PC-3 (cell line): ENCODE data around the gene TNKS2. TPM values are rescaled to one million over a fixed set of nuclear protein-coding genes. Genes with fewer than 3 reads are reported as not detected.
A peak's percentile ranks its signal among the peaks of the same experiment; 100 is the strongest.

Experiments
- ATAC-seq: fragments of 200-7000 bp; cut with Tn5 transposase; 2 replicates; pipeline ENCODE4 v1.9.1; 2020; ENCODE audit warnings: mild to moderate bottlenecking, moderate library complexity
- BruUV-seq: library from RNA; stranded (reverse); fragments of 400-500 nt; replicated peaks from 2 replicates; lab custom pipeline; 2021; lab: Mats Ljungman, UMichigan
- CTCF ChIA-PET: fragments of 300-600 bp; sonication (Branson Sonifier 250); formaldehyde crosslinking; loops from one replicate; lab custom pipeline; 2022; ENCODE audit warnings: antibody characterized with exemption; lab: Charles Lee
- POLR2A ChIA-PET: fragments of 300-600 bp; sonication (Branson Sonifier 250); formaldehyde crosslinking; loops from one replicate; lab custom pipeline; 2022; ENCODE audit warnings: antibody characterized with exemption; ENCODE audit not compliant: unreplicated experiment; lab: Charles Lee
- DNase-seq: peaks from one replicate; pipeline ENCODE4 v3.0.0-alpha.2; 2015
- H2AFZ ChIP-seq: fragments of 300-600 bp; sonication (generic); 2 replicates; pipeline ENCODE4 v1.6.0; 2016; ENCODE audit warnings: antibody characterized with exemption, low read length
- H3F3A ChIP-seq: fragments of 300-600 bp; sonication (generic); one replicate; pipeline ENCODE4 v1.6.0; 2017; ENCODE audit warnings: antibody characterized with exemption, low read length, control low read depth, mild to moderate bottlenecking; ENCODE audit not compliant: unreplicated experiment
- H3K27ac ChIP-seq: fragments of 300-600 bp; sonication (generic); 2 replicates; pipeline ENCODE4 v1.5.1; 2016; ENCODE audit warnings: mild to moderate bottlenecking, low read length
- H3K27me3 ChIP-seq: fragments of 300-600 bp; sonication (generic); 2 replicates; pipeline ENCODE4 v1.6.1; 2016; ENCODE audit warnings: low read length, mixed read lengths
- H3K36me3 ChIP-seq: fragments of 300-600 bp; sonication (generic); 2 replicates; pipeline ENCODE4 v1.6.1; 2016; ENCODE audit warnings: low read depth, mixed run types, low read length, mixed read lengths
- H3K4me1 ChIP-seq: fragments of 300-600 bp; sonication (generic); 2 replicates; pipeline ENCODE4 v1.5.1; 2016; ENCODE audit warnings: low read length; ENCODE audit not compliant: insufficient read depth
- H3K4me2 ChIP-seq: fragments of 300-600 bp; sonication (generic); 2 replicates; pipeline ENCODE4 v1.6.0; 2016; ENCODE audit warnings: low read length
- H3K4me3 ChIP-seq: fragments of 300-600 bp; sonication (generic); 2 replicates; pipeline ENCODE4 v1.5.1; 2016; ENCODE audit warnings: mild to moderate bottlenecking, low read length, mixed read lengths
- H3K79me2 ChIP-seq: fragments of 300-600 bp; sonication (generic); 2 replicates; pipeline ENCODE4 v1.6.1; 2017; ENCODE audit warnings: low read length, mixed read lengths
- H3K9ac ChIP-seq: fragments of 300-600 bp; sonication (generic); 2 replicates; pipeline ENCODE4 v1.6.0; 2016; ENCODE audit warnings: mild to moderate bottlenecking, low read length
- H3K9me2 ChIP-seq: fragments of 300-600 bp; sonication (generic); replicated peaks from 2 replicates; pipeline ENCODE4 v1.6.1; 2016; ENCODE audit warnings: mixed run types, low read length, mixed read lengths
- H3K9me3 ChIP-seq: fragments of 300-600 bp; sonication (generic); 2 replicates; pipeline ENCODE4 v1.6.1; 2016; ENCODE audit warnings: low read length, mixed read lengths
- H4K20me1 ChIP-seq: fragments of 300-600 bp; sonication (generic); 2 replicates; pipeline ENCODE4 v1.6.1; 2016; ENCODE audit warnings: low read length, mixed read lengths
- CTCF ChIP-seq: fragments of 300-600 bp; sonication (generic); conservative IDR thresholded peaks from 2 replicates; pipeline ENCODE4 v1.5.1; 2017; ENCODE audit warnings: antibody characterized with exemption, low read depth, mild to moderate bottlenecking, low read length
- EZH2 ChIP-seq: fragments of 300-600 bp; sonication (generic); IDR thresholded peaks from one replicate; pipeline ENCODE4 v1.6.1; 2017; ENCODE audit warnings: antibody characterized with exemption, mild to moderate bottlenecking, low read length; ENCODE audit not compliant: unreplicated experiment
- EZH2phosphoT487 ChIP-seq: fragments of 300-600 bp; sonication (generic); IDR thresholded peaks from 2 replicates; pipeline ENCODE4 v1.6.1; 2018; ENCODE audit warnings: mild to moderate bottlenecking, antibody characterized with exemption, low read length, borderline replicate concordance
- intact Hi-C: fragments of 100-400 bp; cut with micrococcal nuclease; formaldehyde crosslinking; loops from 2 replicates; pipeline ENCODE4 v1.9.0; 2023
- total RNA-seq: library from RNA; depleted of rRNA; stranded (reverse); fragments of >200 nt; gene quantifications from 2 replicates; pipeline ENCODE4 v1.2.3, GENCODE V29; 2014

Gene TNKS2
- total RNA-seq, 1 experiment from 2014 or later, result 14.5 TPM

GRCh38 chr10:91762878-91763277 lies 35.3 kb upstream of the TNKS2 start:
- H2AFZ ChIP-seq, result no peak overlapping the region
- H3F3A ChIP-seq, result no peaks in the 10 kb centered on the region
- no peaks in the 10 kb centered on the region for H3K27me3 ChIP-seq
- H3K27ac ChIP-seq, result no peak overlapping the region
- no peaks in the 10 kb centered on the region for H4K20me1 ChIP-seq
- intact Hi-C loops, result no loop called here
- no peaks in the 10 kb centered on the region; the same call in 1 of the 2 replicates for H3K4me1 ChIP-seq
- no peaks in the 10 kb centered on the region for H3K9me2 ChIP-seq
- CTCF ChIA-PET, result no interaction called here
- H3K79me2 ChIP-seq, result no peaks in the 10 kb centered on the region
- H3K4me2 ChIP-seq, result no peak overlapping the region
- no peaks in the 10 kb centered on the region for H3K9me3 ChIP-seq
- no peak for TF ChIP-seq CTCF
- no peak for TF ChIP-seq EZH2phosphoT487
- no peak for ATAC-seq
- H3K36me3 ChIP-seq, result no peaks in the 10 kb centered on the region
- BruUV-seq, result no TSS peak
- no peak overlapping the region for H3K4me3 ChIP-seq
- POLR2A ChIA-PET, result no interaction called here
- no peak overlapping the region for H3K9ac ChIP-seq
- no peak for DNase-seq

- CTCF ChIA-PET, result no interaction called here
- Histone ChIP-seq H4K20me1 (no peaks in the 10 kb centered on the region), H3K79me2 (no peaks in the 10 kb centered on the region), H3K9ac (no peak overlapping the region), H3K36me3 (no peaks in the 10 kb centered on the region), H3K27ac (no peak overlapping the region), H3K4me3 (no peak overlapping the region), H3K9me2 (no peaks in the 10 kb centered on the region), H3F3A (no peaks in the 10 kb centered on the region), H2AFZ (no peak overlapping the region), H3K4me1 (no peaks in the 10 kb centered on the region), H3K27me3 (no peaks in the 10 kb centered on the region), H3K4me2 (no peak overlapping the region), H3K9me3 (no peaks in the 10 kb centered on the region)
- DNase-seq (no peak), ATAC-seq (no peak)
- BruUV-seq, result no TSS peak
- POLR2A ChIA-PET, result no interaction called here
- TF ChIP-seq EZH2, result no peak
- TF ChIP-seq EZH2phosphoT487, result no peak
- TF ChIP-seq CTCF, result no peak
- intact Hi-C loops, result no loop called here
Measured at GRCh38 chr10:91766676-91767075, 31.6 kb upstream of the TNKS2 start.

GRCh38 chr10:91768123-91768522 lies 30.1 kb upstream of the TNKS2 start:
- CTCF ChIA-PET, result no interaction called here
- POLR2A ChIA-PET, result no interaction called here
- no peaks in the 10 kb centered on the region for H3K9me3 ChIP-seq
- BruUV-seq, result no TSS peak
- no peak overlapping the region for H3K4me2 ChIP-seq
- H4K20me1 ChIP-seq, result no peaks in the 10 kb centered on the region
- no peaks in the 10 kb centered on the region for H3F3A ChIP-seq
- TF ChIP-seq EZH2 (no peak), CTCF (no peak), EZH2phosphoT487 (no peak)
- no peaks in the 10 kb centered on the region for H3K4me1 ChIP-seq
- peak; percentile 2 for DNase-seq
- H3K79me2 ChIP-seq, result no peaks in the 10 kb centered on the region
- no peak overlapping the region for H3K9ac ChIP-seq
- no peaks in the 10 kb centered on the region for H3K36me3 ChIP-seq
- intact Hi-C loops, result no loop called here
- H3K27me3 ChIP-seq, result no peaks in the 10 kb centered on the region
- no peak for ATAC-seq
- H2AFZ ChIP-seq, result no peak overlapping the region
- H3K9me2 ChIP-seq, result no peaks in the 10 kb centered on the region
- no peak overlapping the region for H3K4me3 ChIP-seq
- no peak overlapping the region for H3K27ac ChIP-seq
